Effector memory CD4-positive, alpha-beta T cell (primary cell): Measurements from ENCODE around the gene PCDHGA10.
"Not testable (repeated sequence)": the region's sequence is repeated elsewhere in the genome, so short reads cannot be mapped to it uniquely, and the experiment has no call there.

Experiments used
- DNase-seq, 3 donors: peaks; one replicate each; pipeline ENCODE4 v3.0.0-alpha.2; 2020
- H3K27ac ChIP-seq: 2 replicates; pipeline ENCODE4 v1.7.0; 2013; ENCODE audit warnings: mild to moderate bottlenecking, low read length, moderate library complexity; ENCODE audit not compliant: insufficient read depth, poor library complexity, severe bottlenecking
- H3K27me3 ChIP-seq: replicated peaks from 2 replicates; pipeline ENCODE4 v1.7.0; 2013; ENCODE audit warnings: mild to moderate bottlenecking, low read length; ENCODE audit not compliant: insufficient read depth, control insufficient read depth, poor library complexity, severe bottlenecking
- H3K36me3 ChIP-seq: 2 replicates; pipeline ENCODE4 v1.7.0; 2013; ENCODE audit warnings: mild to moderate bottlenecking, low read length, moderate library complexity; ENCODE audit not compliant: control insufficient read depth, insufficient read depth
- H3K4me1 ChIP-seq: 2 replicates; pipeline ENCODE4 v1.7.0; 2013; ENCODE audit warnings: low read length, mild to moderate bottlenecking; ENCODE audit not compliant: control insufficient read depth, insufficient read depth, poor library complexity, severe bottlenecking
- H3K4me3 ChIP-seq: 2 replicates; pipeline ENCODE4 v1.7.0; 2013; ENCODE audit warnings: low read length, low read depth, mild to moderate bottlenecking; ENCODE audit not compliant: insufficient read depth, poor library complexity, severe bottlenecking
- H3K9me3 ChIP-seq: 2 replicates; pipeline ENCODE4 v1.7.0; 2013; ENCODE audit warnings: mild to moderate bottlenecking, low read length, moderate library complexity; ENCODE audit not compliant: control insufficient read depth

PCDHGA10 gene

DNA sequence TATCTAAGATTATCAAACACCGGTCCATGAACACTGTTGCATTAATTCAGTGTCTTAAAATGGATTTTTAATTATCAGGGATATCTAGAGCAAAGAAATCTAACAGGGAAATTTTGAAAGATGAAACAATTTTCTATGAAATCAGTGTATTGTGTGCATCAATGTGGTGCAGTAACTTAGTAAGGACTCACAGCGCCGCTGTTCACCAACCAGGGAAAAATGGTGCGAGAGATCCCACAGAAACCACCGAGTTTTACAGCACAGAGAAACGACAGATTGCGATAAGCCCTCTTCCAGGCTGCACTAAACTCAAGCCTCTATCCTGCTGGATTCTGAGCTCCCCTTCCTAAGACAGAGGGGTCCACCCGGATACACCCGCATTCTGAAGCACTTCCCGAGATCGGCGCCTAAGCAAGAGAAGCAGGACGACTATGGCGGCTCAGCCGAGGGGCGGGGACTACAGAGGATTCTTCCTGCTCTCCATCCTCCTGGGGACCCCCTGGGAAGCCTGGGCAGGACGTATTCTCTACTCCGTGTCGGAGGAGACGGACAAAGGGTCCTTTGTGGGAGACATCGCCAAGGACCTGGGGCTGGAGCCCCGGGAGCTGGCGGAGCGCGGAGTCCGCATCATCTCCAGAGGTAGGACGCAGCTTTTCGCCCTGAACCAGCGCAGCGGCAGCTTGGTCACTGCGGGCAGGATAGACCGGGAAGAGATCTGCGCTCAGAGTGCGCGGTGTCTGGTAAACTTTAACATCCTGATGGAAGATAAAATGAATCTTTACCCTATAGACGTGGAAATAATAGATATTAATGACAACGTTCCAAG, 30.1 kb upstream of the PCDHGA10 start, which contains the start of gene PCDHGA7:
TSS of gene PCDHGA7 (plus strand) at position 274 of the 826 bp plus-strand sequence. CDS start at position 432, 158 bp downstream.
- Histone ChIP-seq H3K9me3 (no peaks in the 10 kb centered on the region), H3K4me1 (no peaks in the 10 kb centered on the region), H3K36me3 (no peaks in the 10 kb centered on the region), H3K27me3 (peaks cover 8% of the 10 kb centered on the region), H3K4me3 (peak within 1 kb of the TSS; percentile 17), H3K27ac (no peak within 1 kb of the TSS)
- no peak for DNase-seq

DNA sequence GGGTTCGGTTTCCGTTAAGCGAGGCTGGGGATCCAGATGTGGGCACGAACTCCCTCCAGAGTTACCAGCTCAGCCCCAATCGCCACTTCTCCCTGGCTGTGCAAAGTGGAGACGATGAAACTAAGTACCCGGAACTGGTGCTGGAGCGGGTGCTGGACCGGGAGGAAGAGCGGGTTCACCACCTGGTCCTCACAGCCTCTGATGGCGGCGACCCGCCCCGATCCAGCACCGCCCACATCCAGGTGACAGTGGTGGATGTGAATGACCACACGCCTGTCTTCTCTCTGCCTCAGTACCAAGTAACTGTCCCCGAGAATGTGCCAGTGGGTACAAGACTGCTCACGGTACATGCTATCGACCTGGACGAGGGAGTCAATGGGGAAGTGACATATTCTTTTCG, 29.4 kb upstream of the PCDHGA10 start:
- DNase-seq, result no peak
- H3K4me1 ChIP-seq, result no peaks in the 10 kb centered on the region
- no peaks in the 10 kb centered on the region for H3K36me3 ChIP-seq
- peaks cover 8% of the 10 kb centered on the region for H3K27me3 ChIP-seq
- no peak overlapping the region for H3K27ac ChIP-seq
- H3K9me3 ChIP-seq, result no peaks in the 10 kb centered on the region
- no peak overlapping the region for H3K4me3 ChIP-seq

DNA sequence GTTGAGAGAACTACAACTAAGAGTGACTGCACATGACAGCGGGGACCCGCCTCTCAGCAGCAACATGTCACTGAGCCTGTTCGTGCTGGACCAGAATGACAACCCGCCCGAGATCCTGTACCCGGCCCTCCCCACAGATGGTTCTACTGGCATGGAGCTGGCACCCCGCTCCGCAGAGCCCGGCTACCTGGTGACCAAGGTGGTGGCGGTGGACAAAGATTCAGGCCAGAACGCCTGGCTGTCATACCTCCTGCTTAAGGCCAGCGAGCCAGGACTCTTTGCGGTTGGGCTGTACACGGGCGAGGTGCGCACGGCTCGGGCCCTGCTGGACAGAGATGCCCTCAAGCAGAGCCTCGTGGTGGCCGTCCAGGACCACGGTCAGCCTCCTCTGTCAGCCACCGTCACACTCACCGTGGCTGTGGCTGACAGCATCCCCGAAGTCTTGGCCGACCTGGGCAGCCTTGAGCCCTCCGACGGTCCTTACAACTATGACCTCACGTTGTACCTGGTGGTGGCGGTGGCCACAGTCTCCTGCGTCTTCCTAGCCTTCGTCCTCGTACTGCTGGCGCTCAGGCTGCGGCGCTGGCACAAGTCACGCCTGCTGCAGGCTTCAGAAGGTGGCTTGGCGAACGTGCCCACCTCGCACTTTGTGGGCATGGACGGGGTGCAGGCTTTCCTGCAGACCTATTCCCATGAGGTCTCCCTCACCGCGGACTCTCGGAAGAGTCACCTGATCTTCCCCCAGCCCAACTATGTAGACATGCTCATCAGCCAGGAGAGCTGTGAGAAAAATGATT, 28.1 kb upstream of the PCDHGA10 start:
- DNase-seq, result no peak
- peaks cover 9% of the 10 kb centered on the region for H3K9me3 ChIP-seq
- no peaks in the 10 kb centered on the region for H3K4me1 ChIP-seq
- H3K36me3 ChIP-seq, result no peaks in the 10 kb centered on the region
- no peak overlapping the region for H3K4me3 ChIP-seq
- H3K27me3 ChIP-seq, result peaks cover 8% of the 10 kb centered on the region
- no peak overlapping the region for H3K27ac ChIP-seq

DNA sequence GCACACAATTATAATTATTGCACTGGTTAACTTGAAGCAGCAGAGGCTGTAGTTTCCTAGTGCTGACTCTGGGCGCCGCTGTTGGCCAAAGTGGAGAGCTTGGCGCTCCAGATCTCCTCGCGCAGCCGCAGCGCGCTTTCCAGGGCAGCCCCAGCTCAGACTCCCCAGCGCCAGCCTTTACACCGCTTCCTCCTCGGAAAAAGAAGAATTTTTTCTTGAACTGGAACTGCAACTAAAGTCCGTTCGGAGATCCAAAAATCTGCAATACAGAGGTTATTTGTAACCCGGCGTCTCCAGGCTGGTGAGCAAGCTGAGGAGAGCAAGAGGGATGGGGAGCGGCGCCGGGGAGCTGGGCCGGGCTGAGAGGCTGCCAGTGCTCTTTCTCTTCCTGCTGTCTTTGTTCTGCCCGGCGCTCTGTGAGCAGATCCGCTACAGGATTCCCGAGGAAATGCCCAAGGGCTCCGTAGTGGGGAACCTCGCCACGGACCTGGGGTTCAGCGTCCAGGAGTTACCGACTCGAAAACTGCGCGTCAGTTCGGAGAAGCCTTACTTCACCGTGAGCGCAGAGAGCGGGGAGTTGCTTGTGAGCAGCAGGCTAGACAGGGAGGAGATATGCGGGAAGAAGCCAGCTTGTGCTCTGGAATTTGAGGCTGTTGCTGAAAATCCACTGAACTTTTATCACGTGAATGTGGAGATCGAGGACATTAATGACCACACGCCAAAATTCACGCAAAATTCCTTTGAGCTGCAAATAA, 25.1 kb upstream of the PCDHGA10 start, which contains the start of gene PCDHGB4:
TSS of gene PCDHGB4 (plus strand) at position 142 of the 755 bp plus-strand sequence. CDS start at position 329, 187 bp downstream.
- H3K27me3 ChIP-seq, DNase-seq, H3K4me3 ChIP-seq, H3K27ac ChIP-seq, H3K36me3 ChIP-seq, H3K9me3 ChIP-seq, H3K4me1 ChIP-seq: not testable (repeated sequence)

DNA sequence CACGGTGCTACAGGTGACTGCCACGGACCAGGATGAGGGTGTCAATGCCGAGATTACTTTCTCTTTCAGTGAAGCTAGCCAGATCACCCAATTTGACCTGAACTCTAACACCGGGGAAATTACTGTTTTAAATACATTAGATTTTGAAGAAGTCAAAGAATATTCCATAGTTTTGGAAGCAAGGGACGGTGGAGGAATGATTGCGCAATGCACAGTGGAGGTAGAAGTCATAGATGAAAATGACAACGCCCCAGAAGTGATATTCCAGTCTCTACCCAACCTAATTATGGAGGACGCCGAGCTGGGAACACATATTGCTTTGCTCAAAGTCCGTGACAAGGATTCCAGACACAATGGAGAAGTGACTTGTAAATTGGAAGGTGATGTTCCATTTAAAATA, 24.1 kb upstream of the PCDHGA10 start:
- H3K27ac ChIP-seq, result no peak overlapping the region
- peaks cover 8% of the 10 kb centered on the region for H3K27me3 ChIP-seq
- H3K36me3 ChIP-seq, result no peaks in the 10 kb centered on the region
- H3K4me3 ChIP-seq, result no peak overlapping the region
- peaks cover 9% of the 10 kb centered on the region for H3K9me3 ChIP-seq
- H3K4me1 ChIP-seq, result no peaks in the 10 kb centered on the region
- DNase-seq, result no peak

DNA sequence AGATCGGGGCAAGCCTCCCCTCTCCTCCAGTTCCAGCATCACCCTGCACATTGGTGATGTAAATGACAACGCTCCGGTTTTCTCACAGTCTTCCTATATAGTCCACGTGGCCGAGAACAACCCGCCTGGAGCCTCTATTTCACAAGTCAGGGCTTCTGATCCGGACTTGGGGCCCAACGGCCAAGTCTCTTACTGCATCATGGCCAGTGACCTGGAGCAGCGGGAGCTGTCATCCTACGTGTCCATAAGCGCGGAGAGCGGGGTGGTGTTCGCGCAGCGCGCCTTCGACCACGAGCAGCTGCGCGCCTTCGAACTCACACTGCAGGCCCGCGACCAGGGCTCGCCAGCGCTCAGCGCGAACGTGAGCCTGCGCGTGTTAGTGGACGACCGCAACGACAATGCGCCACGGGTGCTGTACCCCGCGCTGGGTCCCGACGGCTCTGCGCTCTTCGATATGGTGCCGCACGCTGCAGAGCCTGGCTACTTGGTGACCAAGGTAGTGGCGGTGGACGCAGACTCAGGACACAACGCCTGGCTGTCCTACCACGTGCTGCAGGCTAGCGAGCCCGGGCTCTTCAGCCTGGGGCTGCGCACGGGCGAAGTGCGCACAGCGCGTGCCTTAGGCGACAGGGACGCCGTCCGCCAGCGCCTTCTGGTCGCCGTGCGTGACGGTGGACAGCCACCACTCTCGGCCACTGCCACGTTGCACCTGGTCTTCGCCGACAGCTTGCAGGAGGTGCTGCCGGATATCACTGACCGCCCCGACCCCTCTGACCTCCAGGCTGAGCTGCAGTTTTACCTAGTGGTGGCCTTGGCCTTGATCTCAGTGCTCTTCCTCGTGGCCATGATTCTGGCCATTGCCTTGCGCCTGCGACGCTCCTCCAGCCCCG, 23.4 kb upstream of the PCDHGA10 start:
- no peak overlapping the region for H3K4me3 ChIP-seq
- peaks cover 8% of the 10 kb centered on the region for H3K27me3 ChIP-seq
- no peaks in the 10 kb centered on the region for H3K4me1 ChIP-seq
- DNase-seq, result no peak
- no peak overlapping the region for H3K27ac ChIP-seq
- H3K36me3 ChIP-seq, result no peaks in the 10 kb centered on the region
- H3K9me3 ChIP-seq, result peaks cover 9% of the 10 kb centered on the region

DNA sequence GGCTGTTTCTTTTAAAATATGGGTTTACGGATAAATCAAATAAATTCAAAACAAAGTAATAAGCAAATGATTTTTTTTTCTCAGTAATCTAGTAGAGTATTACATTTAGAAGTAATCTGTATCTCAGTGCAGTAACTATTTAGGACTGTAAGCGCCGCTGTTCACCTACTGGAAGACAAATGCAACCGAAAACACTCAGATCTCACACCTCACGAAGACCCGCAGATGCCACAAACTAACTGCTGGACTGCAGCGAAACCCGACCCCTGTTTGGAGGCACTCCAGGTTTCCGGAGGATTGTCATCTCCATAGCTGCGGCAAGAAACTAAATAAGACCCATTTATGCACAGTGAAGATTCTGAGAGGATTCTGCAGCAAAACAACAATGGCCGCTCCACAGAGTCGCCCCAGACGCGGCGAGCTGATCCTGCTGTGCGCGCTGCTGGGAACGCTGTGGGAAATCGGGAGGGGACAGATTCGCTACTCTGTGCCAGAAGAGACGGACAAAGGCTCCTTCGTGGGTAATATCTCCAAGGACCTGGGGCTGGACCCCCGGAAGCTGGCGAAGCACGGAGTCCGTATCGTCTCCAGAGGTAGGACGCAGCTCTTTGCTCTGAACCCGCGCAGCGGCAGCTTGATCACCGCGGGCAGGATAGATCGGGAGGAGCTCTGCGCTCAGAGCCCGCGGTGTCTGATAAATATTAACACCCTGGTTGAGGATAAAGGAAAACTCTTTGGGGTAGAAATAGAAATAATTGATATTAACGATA, 20.2 kb upstream of the PCDHGA10 start, which contains the start of gene PCDHGA8:
TSS of gene PCDHGA8 (plus strand) at position 205 of the 770 bp plus-strand sequence. CDS start at position 386, 181 bp downstream.
- no peak for DNase-seq
- H3K4me1 ChIP-seq, result no peaks in the 10 kb centered on the region
- H3K9me3 ChIP-seq, result peaks cover 9% of the 10 kb centered on the region
- no peak within 1 kb of the TSS for H3K4me3 ChIP-seq
- H3K36me3 ChIP-seq, result no peaks in the 10 kb centered on the region
- no peak within 1 kb of the TSS for H3K27ac ChIP-seq
- peaks cover 6% of the 10 kb centered on the region for H3K27me3 ChIP-seq

DNA sequence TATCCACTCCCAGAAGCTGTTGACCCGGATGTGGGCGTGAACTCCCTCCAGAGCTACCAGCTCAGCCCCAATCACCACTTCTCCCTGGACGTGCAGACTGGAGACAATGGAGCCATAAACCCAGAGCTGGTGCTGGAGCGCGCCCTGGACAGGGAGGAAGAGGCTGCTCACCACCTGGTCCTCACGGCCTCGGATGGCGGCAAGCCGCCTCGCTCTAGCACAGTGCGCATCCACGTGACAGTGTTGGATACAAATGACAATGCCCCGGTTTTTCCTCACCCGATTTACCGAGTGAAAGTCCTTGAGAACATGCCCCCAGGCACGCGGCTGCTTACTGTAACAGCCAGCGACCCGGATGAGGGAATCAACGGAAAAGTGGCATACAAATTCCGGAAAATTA, 19.5 kb upstream of the PCDHGA10 start:
- no peak overlapping the region for H3K27ac ChIP-seq
- H3K4me3 ChIP-seq, result no peak overlapping the region
- H3K36me3 ChIP-seq, result no peaks in the 10 kb centered on the region
- peaks cover 9% of the 10 kb centered on the region for H3K9me3 ChIP-seq
- DNase-seq, result no peak
- H3K27me3 ChIP-seq, result peaks cover 6% of the 10 kb centered on the region
- H3K4me1 ChIP-seq, result no peaks in the 10 kb centered on the region
